GM19467 (cell line): Measurements from ENCODE around the gene PLEKHO2.

Experiments
- ATAC-seq: cut with Tn5 transposase; IDR thresholded peaks from one replicate; pipeline ENCODE4 v1.9.1; 2021; ENCODE audit warnings: mild to moderate bottlenecking, moderate library complexity; ENCODE audit not compliant: unreplicated experiment

The PLEKHO2 gene

DNA sequence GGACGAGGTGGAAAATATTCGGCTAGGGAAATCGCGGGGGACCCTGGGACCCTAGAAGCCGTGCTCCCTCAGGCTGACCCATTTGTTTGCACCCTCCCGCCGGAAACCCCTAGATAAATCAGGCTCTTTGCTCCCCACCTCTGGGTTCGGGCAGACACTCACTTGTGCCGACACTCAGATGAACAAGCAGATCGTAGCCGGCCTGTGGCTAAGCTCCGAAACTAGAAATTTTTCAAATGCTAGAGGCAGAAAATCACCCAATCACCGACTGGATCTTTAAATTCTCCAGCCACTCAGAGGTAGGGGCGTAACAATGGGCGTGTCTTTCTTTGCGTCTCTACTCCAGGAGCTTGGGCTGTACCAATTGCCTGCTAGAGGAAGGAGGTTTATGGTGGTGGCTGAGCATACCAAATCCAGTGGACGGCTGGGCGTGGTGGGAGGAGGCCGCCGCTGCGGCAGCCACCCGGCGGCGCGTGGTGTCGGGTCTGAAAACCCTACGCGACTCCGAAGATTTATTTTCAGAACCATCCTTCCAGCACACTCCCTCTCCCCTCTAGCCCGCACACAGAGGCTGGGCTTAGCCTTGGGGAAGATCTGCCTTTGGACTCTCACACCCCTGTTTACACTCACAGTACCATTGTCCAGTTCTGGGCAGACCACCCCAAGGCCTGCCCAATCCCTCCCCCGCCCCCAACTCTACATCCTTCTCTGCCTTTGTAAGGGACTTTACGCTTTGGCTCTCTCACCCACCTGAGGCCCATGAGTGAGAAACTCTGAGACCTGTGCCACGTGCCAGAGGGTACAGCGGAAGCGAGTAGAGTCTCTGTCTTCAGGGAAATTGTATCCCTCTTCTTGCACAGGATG is 16.1 kb upstream of the PLEKHO2 start, which contains the start of gene PIF1:
Gene PIF1, minus strand, starts transcription at position 217 of the 864 bp plus-strand sequence. CDS start 1,312 bp downstream, outside the sequence.
- ATAC-seq: peak; percentile 89

DNA sequence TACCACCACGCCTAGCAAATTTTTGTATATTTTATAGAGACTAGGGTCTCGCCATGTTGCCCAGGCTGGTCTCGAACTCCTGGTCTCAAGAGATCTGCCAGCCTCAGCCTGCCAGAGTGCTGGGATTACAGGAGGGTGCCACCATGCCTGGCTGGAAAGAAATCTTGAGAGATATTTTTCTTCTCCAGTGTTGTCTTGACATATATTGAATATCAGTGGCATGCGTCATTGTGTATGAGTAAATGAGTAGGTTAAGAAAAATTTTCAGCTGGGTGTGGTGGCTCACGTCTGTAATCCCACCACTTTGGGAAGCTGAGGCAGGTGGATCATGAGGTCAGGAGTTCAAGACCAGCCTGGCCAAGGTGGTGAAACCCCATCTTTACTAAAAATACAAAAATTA is 12.7 kb upstream of the PLEKHO2 start:
- ATAC-seq: no peak

DNA sequence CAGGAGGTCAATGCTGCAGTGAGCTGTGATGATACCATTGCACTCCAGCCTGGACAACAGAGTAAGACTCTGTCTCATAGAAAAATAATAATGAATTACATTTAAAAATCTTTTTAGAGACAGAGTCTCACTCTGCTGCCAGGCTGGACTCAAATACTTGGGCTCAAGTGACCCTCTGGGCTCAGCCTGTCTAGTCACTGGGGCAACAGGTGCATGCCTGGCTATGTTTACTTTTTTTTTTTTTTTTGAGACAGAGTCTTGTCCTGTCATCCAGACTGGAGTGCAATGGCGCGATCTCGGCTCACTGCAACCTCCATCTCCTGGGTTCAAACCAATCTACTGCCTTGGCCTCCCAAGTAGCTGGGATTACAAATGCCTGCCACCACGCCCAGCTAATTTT is 8.0 kb upstream of the PLEKHO2 start:
- no peak for ATAC-seq

DNA sequence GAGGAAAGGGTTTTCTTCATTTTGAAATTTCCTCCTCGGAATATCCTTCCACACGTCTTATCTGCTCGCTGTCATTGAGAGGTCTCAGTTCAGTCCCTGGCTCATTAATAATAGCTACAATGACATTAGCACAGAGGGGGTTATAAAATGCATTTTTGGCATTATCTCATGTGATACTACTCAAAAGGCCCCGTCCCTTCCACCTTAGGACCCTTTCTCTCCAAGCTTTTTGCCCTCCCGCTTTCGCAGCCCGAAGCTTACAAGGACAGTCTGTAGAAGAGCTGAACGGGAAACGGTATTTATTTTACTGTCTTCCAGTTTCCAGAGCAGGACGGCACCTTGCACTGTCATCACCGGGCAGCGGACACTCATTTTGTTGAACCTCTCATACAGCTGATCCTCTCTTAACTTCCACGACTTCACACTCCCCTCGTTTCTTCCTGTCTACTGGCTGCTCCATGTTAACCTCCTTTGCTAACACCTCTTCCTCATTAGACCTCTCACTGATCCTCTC is 5.6 kb upstream of the PLEKHO2 start:
- no peak for ATAC-seq

DNA sequence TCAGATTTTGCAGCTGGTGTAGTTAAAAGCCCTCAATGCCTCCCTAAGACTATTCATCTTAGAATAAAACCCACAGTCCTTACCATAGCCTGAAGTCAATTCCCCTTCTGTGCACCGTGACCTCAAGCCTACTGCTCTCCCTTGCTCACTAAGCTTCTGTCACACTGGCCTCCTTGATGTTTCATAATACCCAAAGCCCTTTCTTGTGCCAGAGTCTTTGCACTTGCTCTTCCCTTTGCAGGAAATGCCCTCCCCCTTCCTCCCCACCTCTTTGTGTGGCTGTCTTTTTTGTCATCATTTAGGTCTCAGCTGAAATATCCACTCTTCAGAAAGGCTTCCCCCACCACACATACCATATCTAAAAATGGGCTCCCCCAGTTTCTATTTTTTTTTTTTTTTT is 4.2 kb upstream of the PLEKHO2 start:
- no peak for ATAC-seq

DNA sequence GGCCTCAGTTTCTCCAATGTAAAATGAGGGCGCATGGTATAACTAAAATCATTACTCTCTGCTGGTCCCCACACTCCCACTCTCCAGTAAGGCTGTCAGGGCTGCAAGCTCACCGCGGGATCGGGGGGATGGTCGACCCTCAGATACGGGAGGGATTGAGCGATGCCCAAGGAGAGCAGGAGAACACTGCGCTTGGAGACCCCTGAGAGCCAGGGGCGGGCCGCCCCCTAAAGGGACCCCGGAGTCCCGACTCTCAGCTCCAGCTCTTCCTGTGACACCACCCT is 713 bp upstream of the PLEKHO2 start:
- ATAC-seq: no peak

DNA sequence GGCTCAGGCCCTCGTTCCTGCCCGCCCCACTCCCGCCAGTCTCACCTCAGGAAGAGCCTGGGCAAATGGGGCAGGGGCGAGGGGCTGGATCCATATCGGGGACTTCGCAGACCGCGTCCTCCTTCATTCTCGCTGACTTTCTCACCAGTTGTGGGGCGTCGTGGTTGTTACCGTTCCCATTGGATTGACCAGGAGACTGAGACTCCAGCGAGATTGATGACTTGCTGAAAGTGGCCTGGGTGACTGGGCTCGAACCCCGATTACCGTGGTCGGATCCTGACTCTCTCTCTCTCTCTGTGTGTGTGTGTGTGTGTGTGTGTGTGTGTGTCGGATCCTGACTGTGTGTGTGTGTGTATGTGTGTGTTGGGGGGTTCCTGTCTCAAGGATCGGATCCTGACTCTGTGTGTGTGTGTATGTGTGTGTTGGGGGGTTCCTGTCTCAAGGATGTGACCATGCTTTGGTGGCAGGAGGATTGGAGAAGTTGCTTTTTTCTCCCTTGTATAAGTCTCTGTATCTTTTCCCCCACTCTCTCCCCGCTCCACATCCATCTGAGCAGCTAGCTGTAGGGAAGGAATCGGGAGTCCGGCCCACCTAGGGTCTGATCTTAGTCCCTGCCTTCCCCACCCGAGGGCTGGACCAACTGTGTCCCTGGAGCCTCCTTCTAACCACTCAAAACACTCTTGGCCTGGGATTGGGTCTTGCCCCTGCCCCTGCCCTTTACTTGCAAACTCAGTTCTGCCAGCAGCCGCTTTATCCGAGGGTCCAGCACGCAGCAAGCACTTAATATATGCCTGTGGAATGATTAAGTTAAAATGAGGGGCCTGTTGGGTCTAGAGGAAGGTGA is 603 bp downstream of the PLEKHO2 start:
- no peak for ATAC-seq

DNA sequence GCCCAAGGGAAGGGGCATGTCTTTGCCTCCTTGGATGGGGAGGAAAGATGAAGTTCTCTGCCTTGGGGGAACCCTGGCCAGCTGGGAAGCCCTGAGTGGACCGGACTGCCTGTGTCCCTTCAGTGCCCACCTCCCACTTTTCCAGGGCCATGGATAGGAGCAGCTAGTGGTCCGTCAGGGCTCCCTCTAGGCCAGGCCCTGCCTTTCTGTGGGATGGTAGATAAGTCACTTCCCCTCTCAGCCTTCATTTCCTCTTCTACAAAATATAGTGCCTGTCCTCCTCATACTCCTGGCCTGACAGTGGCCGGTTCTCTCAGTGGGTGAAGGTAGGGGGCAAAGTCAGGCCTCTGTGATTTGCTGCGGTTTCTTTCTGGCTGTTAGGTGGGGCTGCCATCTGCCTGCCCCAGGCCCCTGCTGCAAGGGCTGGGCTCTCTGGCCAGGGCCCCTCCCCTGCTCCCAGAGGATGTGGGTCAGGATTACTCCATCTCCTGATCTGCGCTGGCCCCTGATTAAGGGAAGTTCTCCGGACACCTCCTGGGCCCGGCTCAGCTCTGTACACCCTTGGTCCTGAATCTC is 1.4 kb downstream of the PLEKHO2 start:
- ATAC-seq: no peak

DNA sequence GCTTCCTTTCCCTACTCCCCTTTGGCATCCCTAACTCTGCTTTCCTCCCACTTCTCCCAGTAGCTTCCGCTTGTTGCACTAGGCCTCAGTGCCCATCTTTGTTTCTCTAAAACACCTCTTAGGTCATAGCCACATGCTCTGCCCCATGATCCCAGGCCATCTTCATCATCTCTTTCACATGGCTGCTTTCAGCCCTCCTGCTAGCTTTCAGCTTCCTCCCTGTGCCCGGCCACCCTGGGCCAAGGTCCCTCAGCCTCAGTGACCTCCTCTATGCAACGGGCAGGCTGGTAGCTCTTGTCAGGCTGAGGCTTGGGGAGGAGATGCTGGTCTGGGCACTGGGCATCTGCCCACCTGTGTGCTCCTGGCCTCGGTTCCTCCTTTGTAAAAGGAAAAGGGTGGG is 2.3 kb downstream of the PLEKHO2 start:
- ATAC-seq: no peak

DNA sequence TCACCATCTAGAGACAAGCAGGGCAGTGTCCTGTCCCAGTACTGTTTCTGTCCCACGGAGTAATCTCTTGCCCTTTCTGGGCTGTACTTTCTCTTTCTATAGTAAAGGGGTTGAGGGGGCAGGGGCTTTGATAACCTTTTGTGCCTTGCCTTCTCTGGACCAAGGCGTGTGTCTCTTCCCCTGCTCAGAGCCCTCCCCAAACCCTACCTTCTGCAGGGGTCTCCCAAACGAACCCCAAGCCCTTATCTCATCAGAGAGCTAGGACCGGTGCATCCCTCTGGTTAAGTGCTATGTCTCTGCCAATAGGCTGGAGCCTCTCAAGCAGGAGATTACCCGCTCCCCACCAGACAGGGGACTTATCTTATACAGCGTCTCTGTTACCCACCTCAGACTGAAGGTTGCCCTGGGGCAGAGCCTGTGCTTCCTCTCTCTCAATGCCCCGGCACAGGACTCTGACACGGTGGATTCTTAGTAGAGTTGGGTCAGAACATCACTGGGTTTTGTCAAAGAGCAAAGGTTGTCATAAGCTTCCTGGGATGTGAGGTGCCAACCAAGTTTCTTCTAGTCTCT is 2.9 kb downstream of the PLEKHO2 start:
- no peak for ATAC-seq

DNA sequence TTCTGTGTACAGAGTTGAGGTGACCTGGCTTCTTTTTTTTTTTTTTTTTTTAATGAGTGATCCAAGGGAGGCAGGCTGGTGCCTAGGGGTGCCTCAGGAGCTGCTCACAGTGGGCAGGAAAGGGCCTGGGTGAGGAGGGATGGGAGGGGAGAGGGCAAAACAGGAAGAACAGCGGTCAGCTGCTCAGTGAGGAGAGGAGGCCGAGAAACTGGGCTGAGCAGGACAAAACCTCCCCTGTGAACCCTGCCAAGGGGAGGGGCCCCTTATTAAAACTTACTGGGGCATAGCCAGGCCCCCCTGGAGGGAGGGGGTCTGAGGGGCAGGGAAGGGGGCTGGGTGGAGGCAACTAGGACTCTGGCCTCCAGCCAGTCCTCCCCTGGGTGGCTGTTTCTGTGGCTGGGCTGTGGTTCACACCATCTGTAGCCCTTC is 3.5 kb downstream of the PLEKHO2 start:
- ATAC-seq: no peak

DNA sequence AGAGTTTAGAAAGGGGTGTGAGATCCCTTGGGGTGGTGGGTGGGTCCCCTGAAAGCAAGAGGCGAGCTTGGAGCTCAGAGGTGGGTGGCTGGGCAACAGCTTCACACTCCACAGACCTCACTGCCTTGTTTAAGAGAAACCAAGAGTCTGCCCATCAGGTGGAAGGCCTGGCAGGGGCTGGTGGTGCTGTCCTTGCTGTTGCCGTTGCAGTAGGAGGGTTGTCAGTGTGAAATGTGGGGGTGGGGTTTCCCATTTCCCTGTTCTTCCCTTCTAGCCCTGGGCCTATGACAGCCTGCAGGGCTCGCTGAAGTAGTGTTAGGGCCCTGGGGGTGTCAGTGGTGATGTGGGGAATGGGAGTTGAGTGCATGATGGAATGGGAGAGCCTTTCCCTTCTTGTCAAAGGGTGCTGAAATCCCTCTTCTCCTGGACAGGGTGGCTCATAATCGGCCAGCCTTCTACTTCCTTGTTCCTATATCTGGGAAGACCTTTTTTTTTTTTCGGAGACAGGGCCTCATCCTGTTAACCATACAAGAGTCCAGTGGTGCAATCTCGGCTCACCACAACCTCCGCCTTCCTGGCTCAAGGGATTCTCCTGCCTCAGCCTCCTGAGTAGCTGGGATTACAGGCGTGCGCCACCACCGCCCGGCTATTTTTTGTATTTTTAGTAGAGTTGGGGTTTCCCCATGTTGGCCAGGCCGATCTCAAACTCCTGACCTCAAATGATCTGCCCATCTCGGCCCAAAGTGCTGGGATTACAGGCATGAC is 4.3 kb downstream of the PLEKHO2 start:
- ATAC-seq: no peak

DNA sequence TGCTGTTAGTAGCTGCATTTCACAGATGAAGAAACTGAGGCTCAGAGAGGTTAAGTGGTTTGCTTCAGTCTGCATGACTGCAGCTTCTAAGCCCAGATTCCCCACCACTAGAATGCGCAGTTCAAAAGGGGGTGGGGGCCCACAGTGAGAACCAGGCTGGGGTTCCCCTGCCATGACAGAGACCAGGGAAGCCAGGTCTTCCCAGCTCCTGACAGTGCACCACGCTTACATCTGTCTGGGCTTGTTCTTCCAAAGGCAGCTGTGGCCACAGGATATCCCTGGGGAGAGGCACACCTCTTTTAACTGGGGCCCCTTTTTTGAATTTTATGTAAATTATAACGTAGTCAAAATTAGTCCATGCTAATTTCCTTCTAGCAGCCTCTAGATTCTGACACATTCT is 5.3 kb downstream of the PLEKHO2 start:
- ATAC-seq: no peak

DNA sequence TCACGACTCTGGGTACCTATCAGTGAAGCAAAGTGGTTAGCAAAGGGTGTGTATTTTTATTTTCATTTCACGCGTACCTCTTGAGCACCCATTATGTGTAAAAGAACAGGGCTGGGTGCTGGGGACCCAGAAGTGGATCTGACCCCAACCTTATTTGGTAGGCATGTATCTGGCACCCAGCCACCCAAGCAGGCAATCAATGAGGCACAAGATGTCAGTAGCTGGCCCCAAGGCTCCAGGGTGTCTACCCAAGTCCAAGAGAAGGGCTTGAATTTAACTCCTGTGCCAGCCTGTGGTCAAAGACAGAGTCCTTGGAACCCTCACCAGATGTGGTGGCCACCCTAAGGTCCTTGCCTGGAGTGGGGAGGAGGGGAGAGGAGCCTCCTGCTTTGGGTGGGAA is 5.7 kb downstream of the PLEKHO2 start:
- no peak for ATAC-seq

DNA sequence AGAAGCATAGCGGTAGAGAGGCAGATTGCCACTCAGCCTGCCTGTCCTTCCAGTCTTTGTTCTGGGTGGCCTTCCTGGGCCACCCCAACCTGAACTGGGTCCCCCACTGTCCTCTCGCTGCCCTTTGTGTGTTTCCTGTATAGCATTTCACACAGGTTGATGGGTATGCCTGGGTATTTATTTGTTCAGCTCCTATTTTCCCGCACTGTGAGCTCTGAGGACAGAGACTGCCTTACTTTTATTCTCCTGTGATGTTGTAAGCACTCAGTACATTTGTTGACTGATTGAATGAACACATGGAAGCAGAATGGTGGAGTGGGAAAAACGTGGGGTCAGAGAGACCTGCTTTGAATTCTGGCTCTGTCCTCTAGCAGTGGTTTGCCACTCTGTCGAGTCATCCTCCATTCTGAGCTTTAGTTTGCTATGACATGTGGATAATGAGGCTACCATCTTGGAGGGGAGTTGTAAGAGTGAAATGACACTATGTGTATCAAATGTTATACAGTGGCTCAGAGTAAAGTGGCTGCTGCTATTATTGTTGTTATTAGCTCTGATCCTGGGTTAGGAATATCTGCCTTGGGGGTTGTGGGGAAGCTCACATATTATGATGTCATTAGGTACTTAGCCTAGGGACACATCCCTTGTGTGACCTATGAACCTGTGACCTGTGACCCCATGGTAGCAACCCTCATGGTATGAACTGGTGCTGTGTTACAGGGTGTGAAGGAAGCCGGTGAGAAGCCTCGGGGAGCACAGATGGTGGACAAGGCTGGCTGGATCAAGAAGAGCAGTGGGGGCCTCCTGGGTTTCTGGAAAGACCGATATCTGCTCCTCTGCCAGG is 6.4 kb downstream of the PLEKHO2 start:
- ATAC-seq: no peak

DNA sequence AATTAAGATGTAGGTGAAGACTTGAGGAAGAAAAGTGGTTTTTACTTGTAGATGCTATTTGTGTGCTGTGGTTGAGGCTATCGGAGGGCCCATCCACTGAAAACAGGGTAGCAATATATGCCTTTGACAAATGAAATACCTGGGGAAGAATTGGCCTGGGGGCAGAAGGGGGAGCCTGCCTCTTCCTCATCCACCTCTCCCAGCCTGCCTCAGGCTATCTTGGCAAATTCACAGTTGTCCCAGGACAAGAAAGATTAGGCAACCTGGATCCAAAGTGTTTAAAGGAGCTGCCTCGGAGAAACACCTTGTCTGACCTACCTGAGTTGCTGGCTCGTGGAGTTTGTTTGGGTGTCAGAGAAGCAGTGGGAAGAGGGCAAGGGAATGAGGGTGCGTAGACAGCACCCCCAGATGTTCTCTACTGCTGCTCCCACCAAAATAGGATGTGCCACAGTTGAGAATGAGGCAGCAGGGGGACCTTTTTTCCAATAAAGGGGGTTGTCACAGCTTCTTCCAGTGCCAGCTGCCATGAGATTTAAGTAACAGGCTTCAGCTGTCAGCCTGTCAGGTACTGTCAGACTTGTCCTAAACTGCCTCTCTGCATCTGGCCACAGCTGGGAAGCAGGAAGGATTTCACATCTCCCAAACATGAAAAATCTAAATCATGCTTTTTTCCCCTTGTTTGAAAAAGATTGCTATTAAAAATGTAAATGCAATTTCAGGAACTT is 9.2 kb downstream of the PLEKHO2 start:
- ATAC-seq: no peak

DNA sequence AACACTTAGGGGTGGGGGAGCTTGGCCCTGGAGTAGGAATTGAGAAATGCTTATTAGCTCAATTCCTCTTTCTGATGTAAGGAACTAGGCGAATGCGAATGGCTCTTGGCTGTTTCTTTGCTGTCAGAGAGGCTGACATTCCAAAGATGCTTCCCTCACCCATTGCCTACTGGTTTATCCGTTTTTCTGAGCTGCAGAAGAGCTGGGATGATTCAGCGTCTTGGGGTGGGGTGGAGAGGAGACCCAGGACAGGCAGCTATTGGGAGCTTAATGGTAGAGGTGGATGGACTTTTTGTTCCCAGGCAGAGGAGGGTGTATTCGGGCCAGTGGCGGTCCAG is 9.8 kb downstream of the PLEKHO2 start:
- no peak for ATAC-seq

DNA sequence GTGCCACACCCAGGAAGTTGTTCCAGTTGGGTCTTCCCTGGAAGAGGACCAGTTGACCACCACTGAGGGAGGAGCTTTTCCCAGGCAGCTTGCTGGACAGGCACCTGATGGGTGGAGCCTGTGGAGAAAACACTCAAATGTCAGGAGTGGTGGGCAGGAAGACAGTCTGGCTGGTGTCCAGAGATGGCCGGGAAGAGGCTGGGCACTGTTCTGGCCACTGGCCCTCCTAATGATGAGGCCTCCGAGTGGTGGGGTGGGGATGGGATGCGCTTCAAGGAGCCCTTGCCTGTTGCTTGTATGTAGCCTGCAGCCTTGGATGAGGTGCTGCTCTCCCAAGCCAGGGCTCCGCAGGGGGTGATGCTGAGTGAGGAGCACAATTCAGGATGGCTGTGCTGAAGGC is 12.3 kb downstream of the PLEKHO2 start:
- ATAC-seq: no peak

DNA sequence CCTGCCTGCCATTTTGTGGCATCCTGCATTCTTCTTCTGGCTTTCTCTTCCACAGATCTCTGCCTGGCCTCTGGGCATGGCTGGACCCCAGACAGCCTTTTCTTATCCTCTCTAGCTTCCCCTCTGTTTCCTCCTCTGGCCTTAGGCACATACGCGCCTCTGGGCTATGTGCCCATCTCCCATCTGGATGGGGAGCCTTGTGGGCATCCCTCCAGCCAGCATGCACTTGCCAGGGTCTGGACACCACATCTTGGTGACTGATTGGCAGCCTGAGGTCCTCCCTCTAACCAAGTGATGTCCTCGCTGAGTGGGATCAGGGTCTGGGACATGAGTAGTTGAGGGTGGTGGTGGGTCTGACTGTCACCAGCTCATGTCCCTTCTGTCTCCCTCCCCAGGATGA is 12.8 kb downstream of the PLEKHO2 start:
- no peak for ATAC-seq
